ENCODE results near the gene SSH3. TPM values are rescaled to one million over a fixed set of nuclear protein-coding genes. Genes with fewer than 3 reads are reported as not detected.

SSH3 gene
- total RNA-seq, 1 donor from 2014 or later, result 7.3 TPM

DNA sequence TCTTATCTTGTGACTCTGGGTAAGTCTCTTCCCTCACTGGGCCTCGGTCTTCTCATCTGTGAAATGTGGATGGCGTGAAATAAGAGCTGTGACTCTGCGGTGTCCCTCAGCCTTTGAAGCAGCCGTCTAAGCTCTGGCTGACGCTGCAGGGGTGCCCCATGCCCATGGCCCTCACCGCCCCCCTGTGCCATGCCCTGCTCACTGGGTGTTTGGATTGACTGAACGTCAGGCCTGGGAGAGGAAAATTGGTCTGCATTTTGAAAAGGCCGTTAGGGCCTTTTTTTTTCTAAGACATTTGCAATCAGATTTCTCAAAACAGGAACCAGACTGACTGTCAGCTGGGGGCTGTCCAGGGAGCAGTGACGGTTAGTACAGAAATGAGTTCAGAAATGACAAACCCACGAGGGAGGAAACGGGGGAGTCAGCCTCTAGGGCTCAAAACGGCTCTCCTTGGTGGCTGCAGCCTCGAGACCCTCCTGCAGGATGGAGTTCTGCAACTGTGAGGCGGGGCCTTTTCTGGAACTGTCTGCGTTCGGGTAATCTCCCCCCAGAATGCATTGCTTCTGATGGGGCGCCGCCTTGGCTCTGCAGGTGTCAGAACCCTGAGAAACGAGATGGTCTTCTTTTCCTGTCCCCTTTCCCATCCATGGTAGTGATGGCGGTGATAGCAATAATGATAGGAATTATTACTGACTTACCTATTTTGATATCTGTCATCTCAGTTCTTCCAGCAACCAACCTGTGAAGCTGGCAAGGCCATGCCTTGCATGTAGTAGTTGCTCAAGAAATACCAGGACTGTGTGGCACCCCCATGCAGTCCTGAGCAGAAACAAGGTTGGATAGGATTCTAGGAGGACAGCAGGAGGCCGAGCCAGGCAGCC lies 35.0 kb upstream of the SSH3 start:
- H3K9me3 Mint-ChIP-seq (ENCODE audit: unreplicated experiment), result no peaks in the 10 kb centered on the region

DNA sequence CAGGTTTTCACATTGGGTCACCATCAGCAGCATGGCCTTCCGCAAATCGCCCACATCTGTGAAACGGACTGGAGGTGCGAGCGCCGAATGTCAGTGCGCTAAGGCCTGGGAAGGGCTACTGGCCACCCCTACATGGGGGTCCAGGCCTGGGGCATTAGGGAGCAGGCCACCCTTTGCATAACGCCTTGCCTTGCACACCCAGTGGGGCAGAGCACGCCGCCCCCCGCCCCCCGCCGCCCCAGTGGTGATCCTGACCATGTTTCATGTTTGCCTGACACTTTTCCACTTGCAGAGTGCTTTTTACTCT lies 34.4 kb upstream of the SSH3 start:
- Mint-ChIP-seq H3K4me3 (ENCODE audit: unreplicated experiment) (no peak overlapping the region), H3K4me1 (ENCODE audit: unreplicated experiment) (peaks cover 52% of the 10 kb centered on the region), H3K36me3 (ENCODE audit: low read depth, unreplicated experiment) (peaks cover 13% of the 10 kb centered on the region), H3K9me3 (ENCODE audit: unreplicated experiment) (no peaks in the 10 kb centered on the region), H3K27ac (ENCODE audit: unreplicated experiment) (no peak overlapping the region), H3K27me3 (ENCODE audit: unreplicated experiment) (peaks cover 22% of the 10 kb centered on the region)
- DNase-seq (ENCODE audit: low spot score), result no peak
- TF ChIP-seq, protein P1, sequence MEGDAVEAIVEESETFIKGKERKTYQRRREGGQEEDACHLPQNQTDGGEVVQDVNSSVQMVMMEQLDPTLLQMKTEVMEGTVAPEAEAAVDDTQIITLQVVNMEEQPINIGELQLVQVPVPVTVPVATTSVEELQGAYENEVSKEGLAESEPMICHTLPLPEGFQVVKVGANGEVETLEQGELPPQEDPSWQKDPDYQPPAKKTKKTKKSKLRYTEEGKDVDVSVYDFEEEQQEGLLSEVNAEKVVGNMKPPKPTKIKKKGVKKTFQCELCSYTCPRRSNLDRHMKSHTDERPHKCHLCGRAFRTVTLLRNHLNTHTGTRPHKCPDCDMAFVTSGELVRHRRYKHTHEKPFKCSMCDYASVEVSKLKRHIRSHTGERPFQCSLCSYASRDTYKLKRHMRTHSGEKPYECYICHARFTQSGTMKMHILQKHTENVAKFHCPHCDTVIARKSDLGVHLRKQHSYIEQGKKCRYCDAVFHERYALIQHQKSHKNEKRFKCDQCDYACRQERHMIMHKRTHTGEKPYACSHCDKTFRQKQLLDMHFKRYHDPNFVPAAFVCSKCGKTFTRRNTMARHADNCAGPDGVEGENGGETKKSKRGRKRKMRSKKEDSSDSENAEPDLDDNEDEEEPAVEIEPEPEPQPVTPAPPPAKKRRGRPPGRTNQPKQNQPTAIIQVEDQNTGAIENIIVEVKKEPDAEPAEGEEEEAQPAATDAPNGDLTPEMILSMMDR (IDR thresholded peaks at IDR 0.05; ENCODE audit: unreplicated experiment), result no peak

More for the DNA sequence above, 35.0 kb upstream of the SSH3 start:
- peaks cover 53% of the 10 kb centered on the region for H3K4me1 Mint-ChIP-seq (ENCODE audit: unreplicated experiment)
- peak overlapping the region; percentile 40 for H3K27ac Mint-ChIP-seq (ENCODE audit: unreplicated experiment)
- TF ChIP-seq, protein P1 (IDR thresholded peaks at IDR 0.05; ENCODE audit: unreplicated experiment), result no peak
- no peak for DNase-seq (ENCODE audit: low spot score)
- H3K27me3 Mint-ChIP-seq (ENCODE audit: unreplicated experiment), result peaks cover 22% of the 10 kb centered on the region
- H3K4me3 Mint-ChIP-seq (ENCODE audit: unreplicated experiment), result peak overlapping the region; percentile 89
- H3K36me3 Mint-ChIP-seq (ENCODE audit: low read depth, unreplicated experiment), result peaks cover 13% of the 10 kb centered on the region

DNA sequence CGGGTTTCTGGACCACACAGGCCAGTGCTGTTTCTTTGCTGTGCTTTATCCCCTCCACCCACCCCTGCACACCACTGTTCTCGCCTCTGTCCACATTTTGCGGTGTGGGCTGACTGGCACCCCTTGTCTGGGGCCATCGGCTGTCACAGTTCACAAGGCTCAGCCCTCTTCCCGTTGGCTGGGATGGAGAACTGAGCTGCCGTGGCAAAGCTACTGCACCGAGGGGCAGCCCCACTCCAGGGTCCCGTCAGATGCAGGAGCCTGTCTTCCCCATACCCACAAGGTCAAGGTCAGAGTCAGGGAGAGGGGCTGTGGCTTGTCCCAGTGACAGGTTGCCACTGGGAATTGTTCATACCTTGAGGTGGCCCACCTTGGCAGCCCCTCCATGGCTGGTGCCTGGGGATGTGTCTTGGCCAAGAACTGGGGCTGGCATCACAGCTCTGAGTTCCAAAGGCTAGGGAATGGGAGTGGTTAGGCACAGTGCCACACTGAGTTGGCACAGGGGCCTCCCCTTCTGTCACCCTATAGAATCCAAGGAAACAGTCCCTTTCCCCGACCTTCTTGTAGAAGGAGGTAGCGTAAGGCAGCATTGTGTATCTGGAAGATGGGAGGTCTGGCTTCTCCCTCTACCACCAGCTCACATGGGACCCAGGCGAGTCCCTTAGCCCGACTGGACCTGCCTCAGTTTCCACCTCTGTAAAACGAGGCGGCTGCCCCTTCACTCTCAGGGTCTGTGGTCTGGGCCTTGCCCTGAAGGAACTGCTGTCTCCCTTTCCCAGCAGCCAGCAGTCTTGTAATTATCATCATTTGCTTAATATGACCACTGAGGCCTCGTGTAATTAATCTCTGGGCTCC lies 33.7 kb upstream of the SSH3 start:
- peaks cover 55% of the 10 kb centered on the region for H3K4me1 Mint-ChIP-seq (ENCODE audit: unreplicated experiment)
- H3K4me3 Mint-ChIP-seq (ENCODE audit: unreplicated experiment), result peak overlapping the region; percentile 87
- TF ChIP-seq, protein P1 (IDR thresholded peaks at IDR 0.05; ENCODE audit: unreplicated experiment), result no peak
- H3K36me3 Mint-ChIP-seq (ENCODE audit: low read depth, unreplicated experiment), result peaks cover 13% of the 10 kb centered on the region
- no peaks in the 10 kb centered on the region for H3K9me3 Mint-ChIP-seq (ENCODE audit: unreplicated experiment)
- H3K27ac Mint-ChIP-seq (ENCODE audit: unreplicated experiment), result peak overlapping the region; percentile 92
- DNase-seq (ENCODE audit: low spot score), result no peak
- peaks cover 22% of the 10 kb centered on the region for H3K27me3 Mint-ChIP-seq (ENCODE audit: unreplicated experiment)

DNA sequence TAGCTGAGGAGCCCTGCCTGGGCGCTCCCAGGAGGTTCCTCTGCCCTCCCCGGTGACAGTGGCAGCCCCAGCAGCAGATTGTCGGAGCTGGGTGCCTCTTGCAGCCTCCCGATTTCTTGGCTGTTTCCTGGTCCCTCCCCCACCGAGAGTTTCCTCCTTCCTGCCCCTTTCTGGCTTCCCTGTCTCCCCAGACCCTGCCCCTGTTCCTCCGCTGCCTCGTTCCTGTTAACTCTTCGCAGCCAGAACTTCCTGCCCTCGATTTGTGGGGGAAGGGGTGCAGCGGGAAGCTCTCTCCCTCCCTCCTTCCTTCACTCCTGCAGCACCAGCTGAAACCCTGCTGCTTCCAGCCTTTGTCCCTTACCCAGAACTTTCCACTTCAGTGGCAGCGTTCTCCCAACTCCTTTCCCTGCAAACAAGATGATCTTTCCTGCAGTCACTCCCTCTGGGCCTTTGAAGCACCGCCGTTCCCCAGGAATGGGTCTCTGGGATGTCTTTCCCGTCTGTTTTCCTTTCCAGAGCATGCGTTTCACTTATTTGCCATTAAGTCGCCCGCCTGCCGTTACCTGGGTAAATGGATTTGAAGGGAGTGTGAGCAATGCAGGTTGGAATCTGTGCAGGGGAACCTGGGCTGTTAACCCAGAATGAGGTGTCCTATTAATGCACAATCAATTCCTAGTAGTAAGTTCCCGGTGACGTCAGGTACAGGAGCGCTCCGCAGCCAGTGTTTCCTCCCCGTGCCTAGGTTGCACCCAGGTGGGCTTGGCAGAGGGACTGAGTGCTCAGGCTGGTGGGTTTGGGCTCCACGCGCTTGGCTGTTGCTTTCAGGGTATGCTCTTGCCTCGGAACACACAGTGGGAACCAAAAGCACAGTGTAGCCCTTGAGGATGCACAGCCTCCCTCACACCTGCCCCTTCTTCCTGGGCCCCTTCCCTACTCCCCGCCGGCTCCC lies 32.8 kb upstream of the SSH3 start:
- H3K4me3 Mint-ChIP-seq (ENCODE audit: unreplicated experiment), result peak overlapping the region; percentile 87
- peak; percentile 67 for DNase-seq (ENCODE audit: low spot score)
- peaks cover 62% of the 10 kb centered on the region for H3K4me1 Mint-ChIP-seq (ENCODE audit: unreplicated experiment)
- TF ChIP-seq, protein P1 (IDR thresholded peaks at IDR 0.05; ENCODE audit: unreplicated experiment), result no peak
- no peaks in the 10 kb centered on the region for H3K9me3 Mint-ChIP-seq (ENCODE audit: unreplicated experiment)
- peak overlapping the region; percentile 92 for H3K27ac Mint-ChIP-seq (ENCODE audit: unreplicated experiment)
- peaks cover 17% of the 10 kb centered on the region for H3K27me3 Mint-ChIP-seq (ENCODE audit: unreplicated experiment)
- peaks cover 12% of the 10 kb centered on the region for H3K36me3 Mint-ChIP-seq (ENCODE audit: low read depth, unreplicated experiment)

Data from endothelial cell (in vitro differentiated cells).